Measurements from ENCODE around the gene C5orf34. TPM values are rescaled to one million over a fixed set of nuclear protein-coding genes. Genes with fewer than 3 reads are reported as not detected.
"Not testable (repeated sequence)": the region's sequence is repeated elsewhere in the genome, so short reads cannot be mapped to it uniquely, and the experiment has no call there.

C5orf34 gene
- total RNA-seq, 4 donors from 2014 or later, result 0.29 to 7.7 (median 2.3) TPM

DNA sequence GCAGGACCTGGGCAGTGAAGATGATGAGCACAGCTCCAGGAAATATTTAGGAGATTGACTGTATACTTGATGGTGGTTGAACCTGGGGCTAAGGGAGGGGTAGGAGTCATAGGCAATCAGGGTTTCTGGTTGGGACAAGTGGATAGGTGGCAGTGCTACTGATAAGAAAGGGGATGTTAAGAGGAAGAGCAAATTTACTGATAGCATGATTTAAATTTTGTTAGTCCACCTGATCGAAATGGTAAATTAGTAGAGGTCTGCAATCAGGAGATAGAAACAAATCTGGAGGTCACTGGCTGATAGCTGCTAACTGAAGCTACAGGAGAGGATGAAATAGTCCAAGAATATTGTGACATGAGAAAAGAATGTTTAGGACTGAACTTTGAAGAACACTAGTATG is 5.7 kb upstream of the C5orf34 start:
- intact Hi-C loops (cut with DNase I; ENCODE audit: low total_unique reads), result no loop called here
- TF ChIP-seq, protein P1, sequence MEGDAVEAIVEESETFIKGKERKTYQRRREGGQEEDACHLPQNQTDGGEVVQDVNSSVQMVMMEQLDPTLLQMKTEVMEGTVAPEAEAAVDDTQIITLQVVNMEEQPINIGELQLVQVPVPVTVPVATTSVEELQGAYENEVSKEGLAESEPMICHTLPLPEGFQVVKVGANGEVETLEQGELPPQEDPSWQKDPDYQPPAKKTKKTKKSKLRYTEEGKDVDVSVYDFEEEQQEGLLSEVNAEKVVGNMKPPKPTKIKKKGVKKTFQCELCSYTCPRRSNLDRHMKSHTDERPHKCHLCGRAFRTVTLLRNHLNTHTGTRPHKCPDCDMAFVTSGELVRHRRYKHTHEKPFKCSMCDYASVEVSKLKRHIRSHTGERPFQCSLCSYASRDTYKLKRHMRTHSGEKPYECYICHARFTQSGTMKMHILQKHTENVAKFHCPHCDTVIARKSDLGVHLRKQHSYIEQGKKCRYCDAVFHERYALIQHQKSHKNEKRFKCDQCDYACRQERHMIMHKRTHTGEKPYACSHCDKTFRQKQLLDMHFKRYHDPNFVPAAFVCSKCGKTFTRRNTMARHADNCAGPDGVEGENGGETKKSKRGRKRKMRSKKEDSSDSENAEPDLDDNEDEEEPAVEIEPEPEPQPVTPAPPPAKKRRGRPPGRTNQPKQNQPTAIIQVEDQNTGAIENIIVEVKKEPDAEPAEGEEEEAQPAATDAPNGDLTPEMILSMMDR (IDR thresholded peaks at IDR 0.05), result no peak
- no peak for TF ChIP-seq POLR2A (IDR thresholded peaks at IDR 0.05)
- Histone ChIP-seq H3K27me3 (no peaks in the 10 kb centered on the region), H3K4me1 (no peaks in the 10 kb centered on the region), H3K4me3 (no peak overlapping the region), H3K36me3 (no peaks in the 10 kb centered on the region), H3K9me3 (no peaks in the 10 kb centered on the region), H3K27ac (no peak overlapping the region)
- no peak for DNase-seq

DNA sequence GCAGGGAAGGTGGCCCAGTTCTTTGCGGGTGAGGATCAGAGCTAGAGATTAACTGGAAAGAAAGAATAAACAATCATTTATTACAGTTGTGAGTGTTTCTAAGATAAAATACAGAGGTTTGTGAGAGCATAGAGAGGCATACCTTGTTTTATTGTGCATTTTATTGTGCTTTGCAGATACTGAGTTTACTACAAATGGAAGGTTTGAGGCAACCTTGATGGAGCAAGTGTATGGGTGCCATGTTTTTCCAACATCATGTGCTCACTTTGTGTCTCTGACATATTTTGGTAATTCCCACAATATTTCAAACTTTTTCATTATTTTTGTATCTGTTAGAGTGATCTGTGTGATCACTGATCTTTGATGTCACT is 715 bp upstream of the C5orf34 start:
- DNase-seq, result no peak
- Histone ChIP-seq H3K4me3 (peak overlapping the region; percentile 54 to 57), H3K27me3 (no peaks in the 10 kb centered on the region), H3K4me1 (peaks cover 0 to 5% of the 10 kb centered on the region in 2 donors), H3K36me3 (no peaks in the 10 kb centered on the region), H3K27ac (peak overlapping the region; percentile 79 to 84), H3K9me3 (no peaks in the 10 kb centered on the region)
- TF ChIP-seq, protein P1 (IDR thresholded peaks at IDR 0.05), result no peak
- no peak for TF ChIP-seq POLR2A (IDR thresholded peaks at IDR 0.05)
- intact Hi-C loops (cut with DNase I; ENCODE audit: low total_unique reads), result no loop called here

DNA sequence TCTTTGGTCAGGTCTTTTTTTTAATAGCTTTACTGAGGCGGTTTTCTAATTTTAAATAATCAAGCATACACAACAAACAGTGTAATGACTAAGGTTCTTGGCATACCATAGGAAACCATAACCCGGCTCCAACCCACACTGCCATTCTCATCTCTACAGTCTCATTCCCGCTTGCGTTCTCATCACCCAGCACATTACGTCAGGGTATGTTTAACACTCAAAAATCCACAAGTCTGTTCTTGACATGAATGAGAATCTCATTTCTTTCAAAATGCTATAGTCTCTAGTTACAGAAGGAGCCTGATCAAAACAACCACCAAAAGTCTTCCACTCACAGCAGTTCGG is 505 bp downstream of the C5orf34 start:
- no peaks in the 10 kb centered on the region for H3K36me3 ChIP-seq
- H3K4me3 ChIP-seq, result peak overlapping the region; percentile 54 to 57
- DNase-seq, result no peak
- peaks cover 0 to 5% of the 10 kb centered on the region in 2 donors for H3K4me1 ChIP-seq
- no peaks in the 10 kb centered on the region for H3K9me3 ChIP-seq
- no peaks in the 10 kb centered on the region for H3K27me3 ChIP-seq
- peak overlapping the region; percentile 79 to 84 for H3K27ac ChIP-seq
- TF ChIP-seq, protein P1 (IDR thresholded peaks at IDR 0.05), result no peak
- no peak for TF ChIP-seq POLR2A (IDR thresholded peaks at IDR 0.05)
- intact Hi-C loops (cut with DNase I; ENCODE audit: low total_unique reads), result no loop called here

DNA sequence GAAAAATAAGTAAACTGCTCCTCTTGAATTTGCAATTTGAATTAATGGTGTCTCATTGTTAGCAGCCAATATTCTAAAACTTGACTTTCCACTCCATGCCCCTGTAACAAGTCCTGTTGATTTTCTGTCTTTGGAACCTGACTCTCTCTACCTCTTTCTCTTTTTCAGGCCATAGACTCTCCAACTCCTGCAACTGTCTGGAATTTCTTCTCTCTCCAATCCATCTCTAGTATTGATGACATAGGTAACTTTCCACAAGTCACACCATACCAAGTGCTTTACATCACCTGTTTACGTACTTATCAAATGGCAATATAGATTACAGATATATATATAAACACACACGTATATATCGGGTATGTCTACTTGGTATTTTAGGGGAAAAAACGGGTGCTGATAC is 923 bp downstream of the C5orf34 start:
- no peaks in the 10 kb centered on the region for H3K36me3 ChIP-seq
- peak overlapping the region in 1 of 2 donors; percentile 57 for H3K4me3 ChIP-seq
- H3K4me1 ChIP-seq, result peaks cover 0 to 5% of the 10 kb centered on the region in 2 donors
- no peak overlapping the region for H3K27ac ChIP-seq
- DNase-seq, result no peak
- TF ChIP-seq, protein P1 (IDR thresholded peaks at IDR 0.05), result no peak
- TF ChIP-seq POLR2A (IDR thresholded peaks at IDR 0.05), result no peak
- no peaks in the 10 kb centered on the region for H3K27me3 ChIP-seq
- H3K9me3 ChIP-seq, result no peaks in the 10 kb centered on the region
- intact Hi-C loops (cut with DNase I; ENCODE audit: low total_unique reads), result no loop called here

DNA sequence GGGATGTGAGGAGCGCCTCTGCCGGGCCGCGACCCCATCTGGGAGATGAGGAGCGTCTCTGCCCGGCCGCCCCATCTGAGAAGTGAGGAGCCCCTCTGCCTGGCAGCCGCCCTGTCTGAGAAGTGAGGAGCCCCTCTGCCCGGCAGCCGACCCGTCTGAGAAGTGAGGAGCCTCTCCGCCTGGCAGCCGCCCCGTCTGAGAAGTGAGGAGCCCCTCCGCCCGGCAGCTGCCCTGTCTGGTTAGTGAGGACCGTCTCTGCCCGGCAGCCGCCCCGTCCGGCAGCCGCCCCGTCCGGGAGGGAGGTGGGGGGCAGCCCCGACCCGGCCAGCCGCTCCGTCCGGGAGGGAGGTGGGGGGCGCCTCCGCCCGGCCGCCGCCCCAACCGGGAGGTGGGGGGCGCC is 3.9 kb downstream of the C5orf34 start:
- H3K4me1 ChIP-seq; H3K4me3 ChIP-seq; intact Hi-C loops (cut with DNase I; ENCODE audit: low total_unique reads): not testable (repeated sequence)

DNA sequence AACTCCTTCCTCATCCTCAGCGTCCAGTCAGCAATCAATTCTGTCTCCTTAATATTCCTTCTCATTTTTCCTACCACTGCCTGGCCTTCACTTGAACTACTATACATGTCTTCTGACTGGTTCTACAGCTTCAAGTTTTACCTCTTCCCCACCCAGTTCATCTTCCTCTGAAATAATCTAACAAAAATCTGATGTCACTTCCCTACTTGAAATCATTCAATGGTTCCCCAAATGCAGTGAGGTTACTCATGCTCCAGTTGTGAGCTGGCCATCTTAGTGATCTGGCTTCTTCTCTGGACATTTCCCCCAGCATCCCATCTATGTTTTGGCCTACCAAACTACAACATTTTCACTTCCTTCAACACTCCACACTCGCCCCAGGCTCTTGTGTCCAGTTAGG is 16.4 kb downstream of the C5orf34 start:
- intact Hi-C loops (cut with DNase I; ENCODE audit: low total_unique reads), result no loop called here
- no peak for DNase-seq
- no peaks in the 10 kb centered on the region for H3K27me3 ChIP-seq
- no peaks in the 10 kb centered on the region for H3K4me1 ChIP-seq
- no peak overlapping the region for H3K27ac ChIP-seq
- no peaks in the 10 kb centered on the region for H3K36me3 ChIP-seq
- H3K4me3 ChIP-seq, result no peak overlapping the region
- no peak for TF ChIP-seq POLR2A (IDR thresholded peaks at IDR 0.05)
- TF ChIP-seq, protein P1 (IDR thresholded peaks at IDR 0.05), result no peak
- no peaks in the 10 kb centered on the region for H3K9me3 ChIP-seq

More for the DNA sequence above, 3.9 kb downstream of the C5orf34 start:
- not testable (repeated sequence) for DNase-seq, H3K27ac ChIP-seq, H3K9me3 ChIP-seq, H3K27me3 ChIP-seq, H3K36me3 ChIP-seq
